G401.6 (cell line): Measurements from ENCODE around the gene RGS13.
A peak's percentile ranks its signal among the peaks of the same experiment; 100 is the strongest.

Experiments used
- FAIRE-seq: peaks from 2 replicates; lab custom pipeline; 2012; peaks lifted over from hg19 to GRCh38; lab: Jason Lieb, UNC

The RGS13 gene

GRCh38 chr1:192635939-192636338, at the start of gene RGS13:
Gene RGS13, plus strand, starts transcription at chr1:192636147. Its CDS starts 8,188 bp downstream, at chr1:192644335.
- no peak for FAIRE-seq

- FAIRE-seq: no peak
Observed at GRCh38 chr1:192587386-192588266, 48.3 kb upstream of the RGS13 start.

GRCh38 chr1:192588546-192588945, 47.4 kb upstream of the RGS13 start:
- FAIRE-seq: no peak

GRCh38 chr1:192589813-192590212, 46.1 kb upstream of the RGS13 start:
- FAIRE-seq: no peak

GRCh38 chr1:192592517-192592916, 43.4 kb upstream of the RGS13 start:
- no peak for FAIRE-seq

- FAIRE-seq: no peak
Observed at GRCh38 chr1:192592981-192593708, 42.8 kb upstream of the RGS13 start.

GRCh38 chr1:192595299-192595698, 40.6 kb upstream of the RGS13 start:
- FAIRE-seq: no peak

- no peak for FAIRE-seq
Observed at GRCh38 chr1:192598589-192598988, 37.4 kb upstream of the RGS13 start.

GRCh38 chr1:192600275-192600674, 35.7 kb upstream of the RGS13 start:
- peak; percentile 48 for FAIRE-seq

- peak; percentile 8 for FAIRE-seq
Observed at GRCh38 chr1:192601143-192601542, 34.8 kb upstream of the RGS13 start.

- FAIRE-seq: no peak
Observed at GRCh38 chr1:192601567-192601966, 34.4 kb upstream of the RGS13 start.

- FAIRE-seq: no peak
Observed at GRCh38 chr1:192602757-192603156, 33.2 kb upstream of the RGS13 start.

GRCh38 chr1:192603218-192603787, 32.6 kb upstream of the RGS13 start:
- FAIRE-seq: no peak

GRCh38 chr1:192604979-192605620, 30.8 kb upstream of the RGS13 start:
- FAIRE-seq: no peak

- FAIRE-seq: no peak
Observed at GRCh38 chr1:192608671-192609070, 27.3 kb upstream of the RGS13 start.

GRCh38 chr1:192609110-192610079, 26.6 kb upstream of the RGS13 start:
- FAIRE-seq: no peak

GRCh38 chr1:192610112-192610889, 25.6 kb upstream of the RGS13 start:
- peak; percentile 98 for FAIRE-seq

GRCh38 chr1:192615055-192615454, 20.9 kb upstream of the RGS13 start:
- no peak for FAIRE-seq

- FAIRE-seq: no peak
Observed at GRCh38 chr1:192620071-192620635, 15.8 kb upstream of the RGS13 start.
